Left ventricle myocardium inferior (tissue), 1 donor: ENCODE data around the gene TBX1. TPM values are rescaled to one million over a fixed set of nuclear protein-coding genes. Genes with fewer than 3 reads are reported as not detected.
"Not testable (repeated sequence)": the region's sequence is repeated elsewhere in the genome, so short reads cannot be mapped to it uniquely, and the experiment has no call there.

Experiments
- DNase-seq: peaks from one replicate; pipeline ENCODE4 v3.0.0-alpha.2; 2020
- H3K27ac ChIP-seq: fragments of 200-600 bp; replicated peaks from 2 replicates; pipeline ENCODE4 v1.8.0; 2021
- H3K27me3 ChIP-seq: fragments of 200-600 bp; 2 replicates; pipeline ENCODE4 v1.8.0; 2021; ENCODE audit warnings: low read depth
- H3K36me3 ChIP-seq: fragments of 200-600 bp; 2 replicates; pipeline ENCODE4 v1.8.0; 2021
- H3K4me1 ChIP-seq: fragments of 200-600 bp; 2 replicates; pipeline ENCODE4 v1.8.0; 2021
- H3K4me3 ChIP-seq: fragments of 200-600 bp; 2 replicates; pipeline ENCODE4 v1.8.0; 2021; ENCODE audit warnings: mild to moderate bottlenecking, moderate library complexity
- H3K9me3 ChIP-seq: fragments of 200-600 bp; replicated peaks from 2 replicates; pipeline ENCODE4 v1.8.0; 2021
- intact Hi-C: fragments of 100-400 bp; cut with micrococcal nuclease; formaldehyde crosslinking; loops from one replicate; pipeline ENCODE4 v1.11.0; 2022
- total RNA-seq: library from RNA; stranded (reverse); fragmentation: NEBNext Ultra II Directional; extraction: Animal tissue kit (Norgen Biotek cat#: 25700); gene quantifications from one replicate; pipeline ENCODE4 v1.2.1, GENCODE V29; 2021
- TF ChIP-seq, protein P1 (sequence below): fragments of 200-600 bp; IDR thresholded peaks from 2 replicates; pipeline ENCODE4 v1.8.0; 2021; ENCODE audit warnings: antibody characterized with exemption, mild to moderate bottlenecking, borderline replicate concordance
- donor health status: DM: no; HTN: yes; CAD: no; lungs with severe emphysema.

TBX1 gene
- total RNA-seq, 1 donor from 2014 or later: 8.0 TPM

- H3K9me3 ChIP-seq: no peaks in the 10 kb centered on the region
- no peaks in the 10 kb centered on the region for H3K36me3 ChIP-seq
- H3K4me1 ChIP-seq: peaks cover 13% of the 10 kb centered on the region
- intact Hi-C loops: no loop called here
- no peak overlapping the region for H3K27ac ChIP-seq
- no peak overlapping the region for H3K4me3 ChIP-seq
- DNase-seq: no peak
- TF ChIP-seq, protein P1, sequence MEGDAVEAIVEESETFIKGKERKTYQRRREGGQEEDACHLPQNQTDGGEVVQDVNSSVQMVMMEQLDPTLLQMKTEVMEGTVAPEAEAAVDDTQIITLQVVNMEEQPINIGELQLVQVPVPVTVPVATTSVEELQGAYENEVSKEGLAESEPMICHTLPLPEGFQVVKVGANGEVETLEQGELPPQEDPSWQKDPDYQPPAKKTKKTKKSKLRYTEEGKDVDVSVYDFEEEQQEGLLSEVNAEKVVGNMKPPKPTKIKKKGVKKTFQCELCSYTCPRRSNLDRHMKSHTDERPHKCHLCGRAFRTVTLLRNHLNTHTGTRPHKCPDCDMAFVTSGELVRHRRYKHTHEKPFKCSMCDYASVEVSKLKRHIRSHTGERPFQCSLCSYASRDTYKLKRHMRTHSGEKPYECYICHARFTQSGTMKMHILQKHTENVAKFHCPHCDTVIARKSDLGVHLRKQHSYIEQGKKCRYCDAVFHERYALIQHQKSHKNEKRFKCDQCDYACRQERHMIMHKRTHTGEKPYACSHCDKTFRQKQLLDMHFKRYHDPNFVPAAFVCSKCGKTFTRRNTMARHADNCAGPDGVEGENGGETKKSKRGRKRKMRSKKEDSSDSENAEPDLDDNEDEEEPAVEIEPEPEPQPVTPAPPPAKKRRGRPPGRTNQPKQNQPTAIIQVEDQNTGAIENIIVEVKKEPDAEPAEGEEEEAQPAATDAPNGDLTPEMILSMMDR: no peak
- peaks cover 95% of the 10 kb centered on the region for H3K27me3 ChIP-seq
Measured at GRCh38 chr22:19773470-19774040, 13.0 kb downstream of the TBX1 start.

- Histone ChIP-seq H3K4me3 (no peak overlapping the region), H3K27me3 (peaks cover 95% of the 10 kb centered on the region), H3K9me3 (no peaks in the 10 kb centered on the region), H3K4me1 (peaks cover 13% of the 10 kb centered on the region), H3K27ac (no peak overlapping the region), H3K36me3 (no peaks in the 10 kb centered on the region)
- intact Hi-C loops: no loop called here
- TF ChIP-seq, protein P1: no peak
- peak; percentile 1 for DNase-seq
Measured at GRCh38 chr22:19774628-19775027, 14.1 kb downstream of the TBX1 start.

- no peak overlapping the region for H3K27ac ChIP-seq
- intact Hi-C loops: no loop called here
- H3K4me3 ChIP-seq: no peak overlapping the region
- TF ChIP-seq, protein P1: no peak
- peak; percentile 3 for DNase-seq
- H3K9me3 ChIP-seq: no peaks in the 10 kb centered on the region
- H3K27me3 ChIP-seq: peaks cover 85% of the 10 kb centered on the region
- H3K4me1 ChIP-seq: peaks cover 13% of the 10 kb centered on the region
- no peaks in the 10 kb centered on the region for H3K36me3 ChIP-seq
Measured at GRCh38 chr22:19775496-19776325, 15.1 kb downstream of the TBX1 start.

GRCh38 chr22:19776433-19777031 lies 16.0 kb downstream of the TBX1 start:
- H3K27ac ChIP-seq: no peak overlapping the region
- peaks cover 85% of the 10 kb centered on the region for H3K27me3 ChIP-seq

DNA sequence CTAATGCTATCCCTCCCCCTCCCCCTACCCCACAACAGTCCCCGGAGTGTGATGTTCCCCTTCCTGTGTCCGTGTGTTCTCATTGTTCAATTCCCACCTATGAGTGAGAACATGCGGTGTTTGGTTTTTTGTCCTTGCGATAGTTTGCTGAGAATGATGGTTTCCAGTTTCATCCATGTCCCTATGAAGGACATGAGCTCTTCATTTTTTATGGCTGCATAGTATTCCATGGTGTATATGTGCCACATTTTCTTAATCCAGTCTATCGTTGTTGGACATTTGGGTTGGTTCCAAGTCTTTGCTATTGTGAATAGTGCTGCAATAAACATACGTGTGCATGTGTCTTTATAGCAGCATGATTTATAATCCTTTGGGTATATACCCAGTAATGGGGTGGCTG lies 16.6 kb downstream of the TBX1 start:
- H3K4me3 ChIP-seq, intact Hi-C loops, H3K9me3 ChIP-seq, H3K36me3 ChIP-seq, H3K27ac ChIP-seq, DNase-seq: not testable (repeated sequence)
- Histone ChIP-seq H3K27me3 (peaks cover 85% of the 10 kb centered on the region), H3K4me1 (peaks cover 13% of the 10 kb centered on the region)

More at GRCh38 chr22:19776433-19777031, 16.0 kb downstream of the TBX1 start:
- peak; percentile 10 for DNase-seq
- Histone ChIP-seq H3K4me1 (peaks cover 13% of the 10 kb centered on the region), H3K9me3 (peaks cover 1% of the 10 kb centered on the region), H3K36me3 (no peaks in the 10 kb centered on the region), H3K4me3 (no peak overlapping the region)
- intact Hi-C loops: no loop called here
- TF ChIP-seq, protein P1: no peak
